IMR-90 (cell line): ENCODE measurements around the gene RIPK4. TPM values are rescaled to one million over a fixed set of nuclear protein-coding genes. Genes with fewer than 3 reads are reported as not detected.

Experiments used
- ATAC-seq: fragments of 200-7000 bp; cut with Tn5 transposase; 2 replicates; pipeline ENCODE4 v1.9.1; 2020; ENCODE audit warnings: low read depth, mild to moderate bottlenecking, moderate library complexity
- BruUV-seq: library from RNA; stranded (reverse); fragments of 400-500 nt; replicated peaks from 2 replicates; lab custom pipeline; 2021; lab: Mats Ljungman, UMichigan
- CTCF ChIA-PET: fragments of 300-600 bp; formaldehyde crosslinking; extraction: SDS; loops from one replicate; lab custom pipeline; 2021; ENCODE audit warnings: antibody characterized with exemption; lab: Yijun Ruan, JAX
- POLR2A ChIA-PET: fragments of 300-600 bp; sonication (Branson Sonifier 250); formaldehyde crosslinking; loops from one replicate; lab custom pipeline; 2022; ENCODE audit warnings: antibody characterized with exemption; ENCODE audit not compliant: unreplicated experiment; lab: Charles Lee
- DNase-seq: peaks from one replicate; pipeline ENCODE4 v3.0.0; 2013
- H2AFZ ChIP-seq: replicated peaks from 2 replicates; pipeline ENCODE3; 2013; ENCODE audit warnings: low read length, mild to moderate bottlenecking; ENCODE audit not compliant: poor library complexity
- H2AK5ac ChIP-seq: 2 replicates; pipeline ENCODE4 v1.6.1; 2013; ENCODE audit warnings: low read depth, low read length, inconsistent platforms
- H2AK9ac ChIP-seq: replicated peaks from 2 replicates; pipeline ENCODE3; 2013; ENCODE audit warnings: mild to moderate bottlenecking, low read depth, low read length, moderate library complexity; ENCODE audit not compliant: poor library complexity
- H2BK120ac ChIP-seq: 2 replicates; pipeline ENCODE4 v1.6.1; 2013; ENCODE audit warnings: low read depth, low read length, inconsistent platforms
- H2BK15ac ChIP-seq: 3 replicates; pipeline ENCODE4 v1.6.1; 2013; ENCODE audit warnings: low read depth, low read length, inconsistent platforms
- H2BK20ac ChIP-seq: 2 replicates; pipeline ENCODE4 v1.6.1; 2013; ENCODE audit warnings: low read depth, mild to moderate bottlenecking, inconsistent platforms, low read length, moderate library complexity
- H2BK5ac ChIP-seq: 2 replicates; pipeline ENCODE4 v1.6.1; 2013; ENCODE audit warnings: mild to moderate bottlenecking, low read depth, low read length, inconsistent platforms; ENCODE audit not compliant: poor library complexity, severe bottlenecking
- H3K14ac ChIP-seq: replicated peaks from 2 replicates; pipeline ENCODE4 v1.6.1; 2013; ENCODE audit warnings: low read depth, low read length, inconsistent platforms
- H3K18ac ChIP-seq: 2 replicates; pipeline ENCODE4 v1.6.1; 2013; ENCODE audit warnings: low read depth, low read length, control low read depth
- H3K23ac ChIP-seq: 2 replicates; pipeline ENCODE4 v1.6.1; 2013; ENCODE audit warnings: low read depth, low read length, inconsistent platforms
- H3K27ac ChIP-seq: 2 replicates; pipeline ENCODE4 v1.5.1; 2013; ENCODE audit warnings: mild to moderate bottlenecking, control low read depth, low read length; ENCODE audit not compliant: insufficient read depth
- H3K27me3 ChIP-seq: 2 replicates; pipeline ENCODE4 v1.6.1; 2013; ENCODE audit warnings: low read length; ENCODE audit not compliant: control insufficient read depth, insufficient read depth
- H3K36me3 ChIP-seq: 2 replicates; pipeline ENCODE4 v1.6.1; 2013; ENCODE audit warnings: low read length, mixed read lengths; ENCODE audit not compliant: control insufficient read depth, insufficient read depth
- H3K4ac ChIP-seq: 2 replicates; pipeline ENCODE4 v1.6.1; 2013; ENCODE audit warnings: low read depth, low read length, inconsistent platforms
- H3K4me1 ChIP-seq: 2 replicates; pipeline ENCODE4 v1.6.1; 2013; ENCODE audit warnings: low read length, mixed read lengths; ENCODE audit not compliant: control insufficient read depth, insufficient read depth
- H3K4me2 ChIP-seq: 2 replicates; pipeline ENCODE4 v1.6.1; 2013; ENCODE audit warnings: low read depth, mild to moderate bottlenecking, control low read depth, low read length, moderate library complexity
- H3K4me3 ChIP-seq: 2 replicates; pipeline ENCODE4 v1.5.1; 2013; ENCODE audit warnings: low read depth, mild to moderate bottlenecking, control low read depth, low read length, moderate library complexity; ENCODE audit not compliant: insufficient read depth
- H3K56ac ChIP-seq: 2 replicates; pipeline ENCODE4 v1.6.1; 2013; ENCODE audit warnings: low read length, inconsistent platforms; ENCODE audit not compliant: insufficient read depth; ENCODE audit errors: extremely low read depth
- H3K79me1 ChIP-seq, 2 experiments: 2 replicates each; pipeline ENCODE4 v1.6.1; 2013; ENCODE audit warnings: low read length in 2 of 2, inconsistent platforms in 1 of 2, low read depth in 1 of 2
- H3K9ac ChIP-seq: 2 replicates; pipeline ENCODE4 v1.6.1; 2013; ENCODE audit warnings: low read depth, low read length, control low read depth
- H3K9me1 ChIP-seq: 2 replicates; pipeline ENCODE4 v1.6.1; 2013; ENCODE audit warnings: low read length, inconsistent platforms; ENCODE audit not compliant: insufficient read depth
- H3K9me3 ChIP-seq: 2 replicates; pipeline ENCODE4 v1.6.1; 2013; ENCODE audit warnings: low read length; ENCODE audit not compliant: control insufficient read depth, insufficient read depth
- H4K20me1 ChIP-seq: 2 replicates; pipeline ENCODE4 v1.6.1; 2013; ENCODE audit warnings: low read length, inconsistent platforms; ENCODE audit not compliant: insufficient read depth
- H4K5ac ChIP-seq: 2 replicates; pipeline ENCODE4 v1.6.1; 2013; ENCODE audit warnings: mild to moderate bottlenecking, low read depth, low read length, control low read depth
- H4K8ac ChIP-seq, 2 experiments: 2 replicates each; pipeline ENCODE4 v1.6.1; 2013; ENCODE audit warnings: low read depth in 2 of 2, low read length in 2 of 2, control low read depth in 1 of 2, inconsistent platforms in 1 of 2
- H4K91ac ChIP-seq: 2 replicates; pipeline ENCODE4 v1.6.1; 2013; ENCODE audit warnings: low read depth, low read length, inconsistent platforms; ENCODE audit not compliant: insufficient read depth
- CTCF ChIP-seq: conservative IDR thresholded peaks from 2 replicates; pipeline ENCODE4 v1.5.1; 2012; ENCODE audit warnings: mild to moderate bottlenecking, low read depth, low read length, improper control_type of control experiment
- ELK1 ChIP-seq: fragments of 150-350 bp; IDR thresholded peaks from 2 replicates; pipeline ENCODE4 v1.6.1; 2016; ENCODE audit warnings: low read depth, mild to moderate bottlenecking, low read length, moderate library complexity, borderline replicate concordance
- MAZ ChIP-seq: IDR thresholded peaks from 2 replicates; pipeline ENCODE4 v1.6.1; 2012; ENCODE audit warnings: low read depth, mild to moderate bottlenecking, low read length, improper control_type of control experiment, moderate library complexity, borderline replicate concordance
- NFE2L2 ChIP-seq: fragments of 150-350 bp; IDR thresholded peaks from 2 replicates; pipeline ENCODE4 v1.6.1; 2016; ENCODE audit warnings: low read depth, mild to moderate bottlenecking, low read length
- POLR2A ChIP-seq: IDR thresholded peaks from 2 replicates; pipeline ENCODE4 v1.6.1; 2012; ENCODE audit warnings: mild to moderate bottlenecking, low read depth, low read length
- RAD21 ChIP-seq: IDR thresholded peaks from 2 replicates; pipeline ENCODE4 v1.6.1; 2012; ENCODE audit warnings: low read length, improper control_type of control experiment
- RFX5 ChIP-seq: IDR thresholded peaks from 2 replicates; pipeline ENCODE4 v1.8.0; 2012; ENCODE audit warnings: low read depth, mild to moderate bottlenecking, low read length, moderate library complexity
- SMC3 ChIP-seq: fragments of 150-350 bp; IDR thresholded peaks from 2 replicates; pipeline ENCODE4 v1.6.1; 2016; ENCODE audit warnings: low read depth, mild to moderate bottlenecking, antibody characterized with exemption, low read length, moderate library complexity
- USF2 ChIP-seq: fragments of 150-350 bp; IDR thresholded peaks from 2 replicates; pipeline ENCODE4 v1.6.1; 2017; ENCODE audit warnings: mild to moderate bottlenecking, antibody characterized with exemption, low read length, low read depth
- WGBS, 2 experiments: methylation state at CpG; one replicate each; pipeline versions ENCODE4 v1.1.5 to v1.1.7; 2013; ENCODE audit warnings: missing lambda C conversion rate in 2 of 2; ENCODE audit not compliant: insufficient read length in 1 of 2; ENCODE audit errors: extremely low coverage in 2 of 2; 5-methylcytosine and 5-hydroxymethylcytosine counted together
- dilution Hi-C: fragments of 300-500 bp; cut with HindIII; formaldehyde crosslinking; loops from one replicate; pipeline ENCODE4 v1.14.3; 2018; ENCODE audit warnings: low sequenced_read_pairs; ENCODE audit not compliant: unreplicated experiment
- in situ Hi-C: fragments of 300-500 bp; cut with MboI; formaldehyde crosslinking; loops from 3 replicates; pipeline ENCODE4 v1.14.3; 2019; ENCODE audit warnings: low sequenced_read_pairs, inconsistent platforms, mixed read lengths
- intact Hi-C: fragments of 100-400 bp; cut with micrococcal nuclease; formaldehyde crosslinking; loops from 2 replicates; pipeline ENCODE4 v1.10.0; 2022
- polyA plus RNA-seq, 3 experiments: library from polyadenylated mRNA; depleted of rRNA; stranded (reverse); fragments of >200 nt; gene quantifications; 2 replicates each; pipeline ENCODE4 v1.2.3, GENCODE V29; 2012; ENCODE audit warnings: low replicate concordance in 1 of 3
- total RNA-seq: library from RNA; depleted of rRNA; stranded (reverse); fragments of >200 nt; gene quantifications from 2 replicates; pipeline ENCODE4 v1.2.3, GENCODE V29; 2012

RIPK4 gene
- total and polyA plus RNA-seq, 2 of the 4 experiments (the other 2 are of a cell fraction), result under 0.01 to 0.03 TPM

GRCh38 chr21:41722052-41723018 lies 44.5 kb downstream of the RIPK4 start:
- Histone ChIP-seq H4K20me1 (no peaks in the 10 kb centered on the region), H3K79me1 (no peaks in the 10 kb centered on the region), H2BK5ac (no peak overlapping the region), H3K4me2 (no peak overlapping the region), H2BK120ac (no peak overlapping the region), H3K27ac (no peak overlapping the region), H2BK15ac (no peak overlapping the region), H3K23ac (no peak overlapping the region), H2AK5ac (no peak overlapping the region), H3K4me1 (0 out of 2 replicates have a peak, but pooled peaks cover 1% of the 10 kb centered on the region), H3K18ac (no peak overlapping the region), H3K9ac (no peak overlapping the region), H3K9me1 (peaks cover 2% of the 10 kb centered on the region), H4K91ac (no peak overlapping the region), H3K4me3 (no peak overlapping the region), H4K5ac (no peak overlapping the region), H2AK9ac (no peak overlapping the region), H2BK20ac (no peak overlapping the region), H2AFZ (no peak overlapping the region), H3K14ac (no peak overlapping the region), H3K4ac (no peak overlapping the region), H3K9me3 (no peaks in the 10 kb centered on the region), H4K8ac (no peak overlapping the region), H3K27me3 (peaks cover 24% of the 10 kb centered on the region), H3K36me3 (no peaks in the 10 kb centered on the region), H3K56ac (no peak overlapping the region)
- no peak for TF ChIP-seq CTCF
- no peak for TF ChIP-seq NFE2L2
- TF ChIP-seq ELK1, result no peak
- TF ChIP-seq MAZ, result no peak
- no peak for TF ChIP-seq POLR2A
- TF ChIP-seq RFX5, result no peak
- TF ChIP-seq USF2, result no peak
- no peak for TF ChIP-seq RAD21
- TF ChIP-seq SMC3, result no peak
- dilution Hi-C loops, result no loop called here
- no TSS peak for BruUV-seq
- no peak for ATAC-seq
- DNase-seq, result no peak
- POLR2A ChIA-PET, result no interaction called here
- intact Hi-C loops, result no loop called here
- in situ Hi-C loops, result no loop called here
- WGBS, 2 experiments, result 89% methylated on average over 3 of the region's 20 CpGs; no CpG with 5 or more reads in 1 of the 2 experiments
- CTCF ChIA-PET, result no interaction called here
